Measurements from ENCODE around the gene HABP4.

The HABP4 gene

GRCh38 chr9:96524764-96525163 lies 74.8 kb downstream of the HABP4 start:
- DNase-seq = no peak

DNA sequence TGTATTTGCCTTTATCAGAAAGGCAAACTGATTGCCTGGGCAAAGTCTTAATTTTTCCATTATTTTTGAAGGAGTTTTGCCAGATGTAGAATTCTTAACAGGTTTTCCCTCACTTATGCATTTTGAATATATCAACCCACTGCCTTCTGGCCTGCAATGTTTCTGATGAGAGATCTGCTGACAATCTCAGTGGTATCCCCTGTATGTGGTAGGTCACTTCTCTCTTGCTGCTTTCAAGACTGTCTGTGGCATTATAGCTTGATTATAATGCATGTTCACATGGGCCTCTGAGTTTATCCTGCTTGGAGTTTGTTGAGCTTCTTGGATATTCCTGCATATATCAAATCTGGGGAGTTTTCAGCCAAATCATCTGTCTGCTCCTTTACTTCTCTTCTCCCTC lies 82.2 kb downstream of the HABP4 start:
- DNase-seq = no peak

DNA sequence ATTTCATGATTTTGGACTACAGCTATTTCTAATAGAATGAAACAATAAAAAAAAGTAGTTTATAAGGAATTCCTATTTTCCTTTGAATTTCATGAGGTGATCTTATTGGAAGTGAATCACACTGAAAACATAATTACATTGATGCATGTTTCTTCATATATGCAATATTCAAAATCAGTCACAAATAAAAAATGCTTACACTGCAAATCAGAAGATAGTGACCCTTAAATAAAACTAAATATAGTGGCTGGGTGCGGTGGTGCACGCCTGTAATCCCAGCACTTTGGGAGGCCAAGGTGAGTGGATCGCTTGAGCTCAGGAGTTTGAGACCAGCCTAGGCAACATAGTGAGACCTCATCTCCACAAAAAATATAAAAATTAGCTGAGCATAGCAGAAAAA lies 90.1 kb downstream of the HABP4 start:
- no peak for DNase-seq
